Measurements from ENCODE around the gene DOCK4. TPM values are rescaled to one million over a fixed set of nuclear protein-coding genes. Genes with fewer than 3 reads are reported as not detected.
"Not testable (repeated sequence)": the region's sequence is repeated elsewhere in the genome, so short reads cannot be mapped to it uniquely, and the experiment has no call there.

Gene DOCK4
- total RNA-seq, 1 donor from 2014 or later = 51.2 TPM

DNA sequence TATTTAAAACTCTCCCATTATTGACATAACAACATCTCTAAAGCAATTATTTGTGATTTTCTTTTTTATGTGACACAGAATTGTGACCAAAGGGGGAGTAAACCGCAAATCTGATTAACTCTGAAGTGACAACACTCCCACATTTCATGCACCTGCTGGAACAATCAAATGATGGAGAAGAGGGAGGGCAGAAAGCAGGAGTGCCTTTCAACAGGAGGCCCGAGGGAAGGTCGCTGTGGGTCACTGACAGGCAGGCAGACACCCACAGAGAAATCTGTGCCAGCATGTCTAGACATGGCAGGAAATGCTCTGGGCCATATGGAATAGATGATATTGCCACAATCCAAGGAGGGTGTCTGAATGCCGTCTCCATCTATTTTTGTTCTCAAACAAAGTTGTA, 247.3 kb downstream of the DOCK4 start:
- ATAC-seq (no peak), DNase-seq (ENCODE audit: low spot score) (no peak)
- intact Hi-C loops (cut with DNase I) = no loop called here

DNA sequence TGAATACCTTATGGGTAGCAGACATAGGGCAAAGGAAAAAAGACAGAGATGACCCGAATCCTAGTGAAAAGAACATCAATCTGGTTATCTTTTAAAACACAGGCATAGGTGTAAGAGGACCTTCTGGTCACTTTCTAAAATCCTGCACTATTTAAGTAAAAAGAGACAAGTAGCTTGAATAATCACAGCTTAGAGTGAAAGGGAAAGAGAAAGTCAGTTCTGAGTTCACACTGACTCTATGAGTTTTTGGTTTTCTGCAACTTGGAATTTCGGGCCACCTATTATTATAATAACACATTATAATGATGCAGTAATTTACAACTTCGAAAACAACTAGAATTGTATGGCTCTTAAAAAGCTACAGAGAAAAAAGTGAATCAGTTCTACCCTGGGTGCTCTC, 247.8 kb downstream of the DOCK4 start:
- DNase-seq (ENCODE audit: low spot score) (no peak), ATAC-seq (no peak)
- intact Hi-C loops (cut with DNase I) = no loop called here

DNA sequence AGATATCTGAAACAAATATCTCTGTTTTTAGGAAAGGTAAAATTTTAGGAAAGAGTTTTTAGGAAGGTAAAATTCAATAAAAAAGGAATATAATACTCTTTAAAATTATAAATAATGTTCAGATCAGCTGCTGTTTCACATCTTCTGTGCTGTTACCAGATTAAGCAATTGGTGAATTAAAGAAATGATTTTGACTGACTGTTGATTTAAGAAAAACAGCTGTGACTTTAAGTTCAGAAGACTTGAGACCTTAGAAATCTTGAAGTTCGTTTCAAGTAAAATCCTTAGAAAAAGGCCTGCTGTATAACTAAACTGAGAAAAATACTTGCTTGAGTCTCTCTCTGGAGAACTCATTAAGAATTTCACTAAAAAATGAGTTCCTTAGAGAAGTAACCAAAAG, 250.6 kb downstream of the DOCK4 start:
- intact Hi-C loops (cut with DNase I) = no loop called here
- ATAC-seq (no peak), DNase-seq (ENCODE audit: low spot score) (no peak)

DNA sequence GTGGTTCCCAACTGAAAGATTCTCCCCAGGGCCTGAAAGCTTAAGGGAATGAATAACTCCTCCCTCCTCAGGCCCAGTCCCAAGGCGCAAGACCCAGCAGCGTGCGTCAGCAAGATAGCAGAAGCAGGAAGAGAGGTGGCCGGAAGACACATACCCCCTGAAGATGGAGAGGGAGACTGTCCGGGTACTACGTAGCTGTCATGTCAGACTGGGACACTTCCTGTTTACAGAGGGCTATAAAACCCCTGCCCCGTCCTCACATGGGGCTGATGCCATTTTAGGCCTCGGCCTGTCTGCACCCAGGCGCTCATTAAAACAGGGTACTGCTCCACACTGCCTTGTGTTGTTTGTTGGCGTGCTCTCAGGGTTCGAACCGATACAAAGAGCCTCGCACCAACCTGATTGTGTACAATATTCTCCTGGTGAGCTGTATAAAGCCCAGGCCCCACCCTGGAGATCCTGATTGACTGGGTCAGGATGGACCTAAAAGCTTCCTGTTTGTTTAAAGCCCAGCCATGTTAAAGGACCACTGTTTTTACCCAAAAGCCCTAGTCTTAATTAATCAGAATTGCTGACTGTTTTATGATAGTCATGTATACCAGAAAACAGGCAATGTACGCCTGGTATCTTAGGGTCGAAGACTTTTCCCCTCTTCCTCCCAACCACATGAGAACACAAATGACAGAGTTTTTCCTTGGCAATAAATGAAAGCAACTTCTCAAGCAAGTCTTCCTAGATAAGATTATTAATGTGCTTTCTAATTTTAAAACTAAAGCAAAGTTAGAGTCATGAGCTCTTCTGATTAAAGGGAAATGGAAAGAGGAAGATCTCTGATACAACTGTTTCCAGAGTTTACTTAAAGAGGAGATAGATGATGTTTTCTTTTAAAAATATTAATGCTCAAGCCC, 251.5 kb downstream of the DOCK4 start:
- intact Hi-C loops (cut with DNase I) = no loop called here
- DNase-seq (ENCODE audit: low spot score) = no peak
- peak; percentile 47 for ATAC-seq

DNA sequence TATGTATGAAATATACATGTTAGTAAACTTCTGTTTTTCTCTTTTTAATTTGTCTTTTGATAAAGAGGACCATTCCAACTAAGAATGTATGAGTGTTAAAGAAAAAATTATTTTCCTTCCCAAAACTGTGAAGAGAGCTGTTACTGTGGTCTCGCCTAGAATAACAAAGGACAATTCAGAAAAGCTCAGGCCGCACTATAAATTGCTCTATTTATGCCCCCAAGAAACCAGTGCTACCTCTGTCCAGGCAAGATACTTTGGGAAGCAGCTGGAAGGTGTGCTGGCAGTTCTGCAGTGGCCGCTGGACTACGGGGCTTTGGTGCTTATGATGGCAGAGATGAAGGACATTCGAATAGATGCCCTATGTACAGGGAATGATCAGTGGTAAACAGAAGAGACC, 252.1 kb downstream of the DOCK4 start:
- ATAC-seq = peak; percentile 29
- no peak for DNase-seq (ENCODE audit: low spot score)
- intact Hi-C loops (cut with DNase I) = no loop called here

DNA sequence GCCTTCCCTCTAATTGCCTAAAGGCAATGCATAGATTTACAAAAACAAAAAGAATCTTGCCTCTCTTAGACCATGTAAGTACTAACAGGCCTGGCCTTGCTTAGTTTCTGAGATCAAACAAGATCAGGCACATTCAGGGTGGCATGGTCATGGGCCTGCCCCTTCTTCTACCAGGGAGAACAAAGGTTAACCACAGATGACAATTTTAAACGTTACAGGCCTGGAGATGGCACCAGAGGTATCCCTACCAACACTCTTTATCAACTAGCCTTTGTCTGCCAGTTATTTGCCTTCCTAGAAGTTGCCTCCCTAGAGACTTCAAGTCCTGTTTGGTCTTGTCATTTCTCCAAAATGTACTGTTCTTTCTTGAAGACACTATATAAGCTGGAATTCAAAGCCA, 252.6 kb downstream of the DOCK4 start:
- ATAC-seq (peak; percentile 83), DNase-seq (ENCODE audit: low spot score) (no peak)
- intact Hi-C loops (cut with DNase I) = no loop called here

DNA sequence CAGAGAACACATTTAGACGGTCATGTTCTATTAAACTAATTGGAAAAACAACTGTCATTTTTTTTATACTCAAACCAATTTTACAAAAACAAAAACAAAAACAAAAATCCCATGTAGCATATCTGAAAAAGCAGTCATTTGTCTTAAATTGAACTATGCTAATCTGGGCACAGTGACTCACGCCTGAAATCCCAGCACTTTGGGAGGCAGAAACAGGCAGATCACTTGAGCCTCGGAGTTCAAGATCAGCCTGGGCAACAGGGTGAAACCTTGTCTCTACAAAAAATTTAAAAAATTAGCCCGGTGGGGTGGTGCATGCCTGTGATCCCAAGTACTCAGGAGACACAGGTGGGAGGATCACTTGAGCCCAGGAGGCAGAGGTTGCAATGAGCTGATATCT, 253.4 kb downstream of the DOCK4 start:
- DNase-seq (ENCODE audit: low spot score) (no peak), ATAC-seq (no peak)
- intact Hi-C loops (cut with DNase I) = no loop called here

DNA sequence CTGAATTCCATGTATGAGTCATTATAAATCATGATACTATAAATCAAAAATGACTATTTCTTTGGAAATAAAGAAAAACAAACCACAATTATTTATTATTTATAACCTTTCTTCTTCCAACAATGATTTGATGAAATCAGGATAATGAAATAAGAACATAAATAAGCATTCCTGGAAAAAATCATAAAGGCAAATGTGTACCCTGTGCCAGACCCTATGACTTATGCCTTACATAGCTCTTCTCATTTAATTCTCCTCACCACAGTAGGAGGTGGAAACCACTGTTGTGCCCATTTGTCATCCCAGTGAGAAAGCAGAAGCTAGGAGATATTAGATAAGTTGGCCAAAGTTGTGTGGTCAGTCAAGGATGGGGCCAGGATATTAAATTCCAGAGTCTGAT, 255.1 kb downstream of the DOCK4 start:
- intact Hi-C loops (cut with DNase I) = no loop called here
- DNase-seq (ENCODE audit: low spot score) (no peak), ATAC-seq (no peak)

DNA sequence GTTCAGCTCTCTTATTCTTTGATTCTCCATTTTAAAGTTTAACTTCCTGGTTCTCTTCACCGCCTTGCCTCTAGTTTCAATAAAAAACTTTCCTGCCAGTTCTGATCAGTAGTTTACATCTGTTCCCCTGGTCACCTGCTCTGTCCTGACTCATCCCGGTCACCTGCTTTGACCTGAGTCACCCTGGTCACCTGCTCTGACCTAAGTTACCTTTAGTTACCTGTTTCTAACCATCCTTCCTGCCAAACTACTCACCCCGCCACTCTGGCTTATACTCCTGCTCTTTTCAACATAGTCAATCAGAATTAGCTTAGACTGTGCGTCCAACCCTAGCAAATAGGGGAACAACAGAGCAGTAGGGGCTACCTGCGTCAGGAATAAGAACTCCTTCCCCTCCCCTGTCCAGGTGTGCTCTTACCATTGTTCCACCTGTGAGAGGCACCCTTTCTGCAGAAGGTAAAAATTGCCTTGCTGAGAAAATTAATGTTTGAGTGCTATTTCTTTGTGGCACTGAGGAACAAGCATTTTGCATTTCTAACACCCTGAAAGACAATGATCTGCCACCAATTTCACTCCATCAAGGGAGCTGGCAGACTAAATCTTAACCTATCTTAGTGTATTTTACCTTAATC, 263.6 kb downstream of the DOCK4 start:
- no peak for ATAC-seq
- DNase-seq (ENCODE audit: low spot score) = no peak
- intact Hi-C loops (cut with DNase I) = no loop called here

DNA sequence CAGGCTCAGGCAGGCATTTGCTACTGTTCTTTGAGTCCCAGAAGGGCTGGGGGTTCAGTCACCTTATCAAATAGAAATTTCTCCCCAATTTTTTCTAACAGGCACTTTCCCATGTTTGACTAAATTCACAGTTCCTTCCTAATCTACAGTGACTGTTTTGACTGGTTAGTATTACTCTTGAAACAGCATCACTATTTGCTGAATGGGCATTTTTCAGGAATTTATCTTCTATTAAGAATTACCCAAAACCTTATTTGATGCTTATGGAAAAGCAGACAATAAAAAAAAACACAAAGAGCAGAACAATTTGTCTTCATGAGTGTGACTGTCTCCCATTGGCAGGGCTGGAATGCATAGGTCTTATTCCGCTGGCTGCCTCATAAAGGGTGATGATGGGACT, 269.0 kb downstream of the DOCK4 start:
- intact Hi-C loops (cut with DNase I) = no loop called here
- no peak for DNase-seq (ENCODE audit: low spot score)
- ATAC-seq = no peak

DNA sequence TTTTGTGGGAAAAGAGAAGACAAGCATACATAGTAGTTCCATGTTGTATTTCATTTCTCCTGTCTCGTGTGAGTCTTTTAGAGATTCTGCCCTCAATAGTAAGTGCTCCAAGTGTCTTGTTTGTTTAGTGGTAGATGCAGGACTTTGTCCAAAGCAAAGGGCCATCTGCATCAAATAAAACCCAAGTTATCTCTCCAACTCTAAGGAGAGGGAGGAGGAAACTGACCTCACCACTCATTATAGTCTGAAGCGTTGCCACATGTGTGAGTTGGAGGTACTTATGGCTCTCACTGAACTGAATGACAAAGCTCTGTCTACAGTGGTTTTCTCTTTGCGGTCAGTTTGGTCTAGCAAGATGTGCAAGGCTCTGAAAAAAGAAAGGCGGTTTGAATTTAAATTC, 272.6 kb downstream of the DOCK4 start:
- no peak for DNase-seq (ENCODE audit: low spot score)
- intact Hi-C loops (cut with DNase I) = no loop called here
- ATAC-seq = no peak

DNA sequence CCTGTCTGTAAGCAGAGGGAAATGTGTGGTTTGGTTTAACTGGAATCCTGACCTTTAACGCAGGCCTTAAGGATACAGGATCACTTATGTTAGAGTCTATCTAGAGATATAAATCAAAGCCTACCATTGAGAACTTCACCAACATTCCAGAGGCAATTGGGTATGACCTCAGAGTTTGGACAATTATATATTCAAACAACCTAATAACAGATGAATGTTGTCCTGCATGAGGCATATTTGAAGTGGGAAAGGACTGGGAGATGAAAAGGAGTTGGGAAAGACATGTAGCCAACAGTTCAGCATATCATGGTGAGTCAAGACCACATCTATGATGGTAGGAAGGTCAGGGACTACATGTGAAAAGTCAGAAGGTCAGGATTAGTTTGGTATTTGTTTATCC, 274.2 kb downstream of the DOCK4 start:
- intact Hi-C loops (cut with DNase I) = no loop called here
- no peak for DNase-seq (ENCODE audit: low spot score)
- no peak for ATAC-seq

DNA sequence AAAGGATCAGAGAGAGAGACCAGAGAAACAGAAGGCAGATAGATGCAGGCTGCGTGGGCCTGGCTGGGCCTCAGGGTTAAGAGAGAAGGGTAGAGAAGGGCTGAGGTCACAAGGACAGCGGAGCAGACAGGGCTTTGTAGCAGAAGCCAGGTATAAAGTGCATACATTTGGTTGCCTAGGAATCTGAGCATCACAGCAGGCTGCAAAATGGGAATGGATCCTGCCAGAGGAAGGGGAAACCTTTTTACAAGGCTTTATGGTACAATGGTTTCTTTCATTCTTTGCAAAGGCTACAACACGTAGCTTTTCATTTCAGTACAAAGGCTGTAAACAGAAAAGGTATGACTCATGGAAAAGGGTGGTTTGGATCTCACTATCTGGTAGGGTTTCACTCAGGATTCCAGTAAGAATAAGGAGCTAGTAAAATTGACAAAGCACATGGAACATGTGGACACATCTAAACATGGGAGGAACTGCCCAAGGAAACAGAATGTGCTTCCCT, 275.1 kb downstream of the DOCK4 start:
- ATAC-seq = no peak
- no peak for DNase-seq (ENCODE audit: low spot score)
- intact Hi-C loops (cut with DNase I) = no loop called here

DNA sequence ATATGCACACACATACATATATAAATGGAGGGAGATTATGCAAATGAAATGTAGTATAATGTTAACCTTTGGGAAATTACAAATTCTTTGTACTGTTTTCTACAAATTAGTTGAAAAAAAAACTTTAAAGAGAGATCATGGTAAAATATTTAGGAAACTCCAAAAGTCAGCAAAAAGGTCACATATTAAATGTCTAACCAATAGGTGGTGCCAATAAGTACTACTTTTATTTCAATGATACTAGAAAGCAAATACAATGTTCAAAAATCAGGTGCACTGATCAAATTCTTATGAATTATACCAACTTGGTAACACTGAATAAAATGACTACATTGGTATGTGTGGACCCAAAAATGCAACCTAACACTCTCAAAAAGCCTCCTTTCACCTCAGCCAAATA, 276.9 kb downstream of the DOCK4 start:
- intact Hi-C loops (cut with DNase I) = no loop called here
- ATAC-seq (no peak), DNase-seq (ENCODE audit: low spot score) (no peak)

DNA sequence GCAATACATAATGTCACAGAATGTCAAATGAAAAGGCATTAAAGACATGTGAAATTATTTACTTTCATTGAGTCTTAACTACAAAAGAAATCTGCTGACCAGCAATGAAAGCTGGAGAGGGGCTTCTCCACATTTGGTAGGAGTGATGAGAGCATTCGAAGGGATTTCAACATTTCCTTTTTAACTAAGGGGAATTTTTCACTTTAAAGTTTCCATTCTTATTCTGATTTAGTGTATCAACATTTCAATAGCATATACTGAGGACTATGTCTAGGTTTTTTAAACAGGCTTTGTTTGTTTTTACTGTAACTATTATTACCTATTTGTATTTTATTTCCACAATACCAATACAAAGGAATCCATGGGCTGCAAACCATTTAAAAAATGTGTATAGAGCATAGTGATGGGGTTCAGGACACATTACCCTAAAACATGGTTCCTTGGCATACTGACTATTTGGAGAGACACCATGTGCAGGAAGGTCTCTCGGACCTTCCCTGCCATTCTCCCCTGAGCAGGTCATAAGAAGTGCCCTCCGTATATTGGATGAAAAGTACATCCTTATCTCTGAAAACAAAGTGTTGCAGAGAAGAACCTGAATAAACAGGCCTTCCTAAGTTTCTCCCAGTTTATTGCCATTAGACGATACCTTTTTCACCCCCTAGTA, 278.7 kb downstream of the DOCK4 start:
- intact Hi-C loops (cut with DNase I) = no loop called here
- DNase-seq (ENCODE audit: low spot score) = no peak
- ATAC-seq = no peak

DNA sequence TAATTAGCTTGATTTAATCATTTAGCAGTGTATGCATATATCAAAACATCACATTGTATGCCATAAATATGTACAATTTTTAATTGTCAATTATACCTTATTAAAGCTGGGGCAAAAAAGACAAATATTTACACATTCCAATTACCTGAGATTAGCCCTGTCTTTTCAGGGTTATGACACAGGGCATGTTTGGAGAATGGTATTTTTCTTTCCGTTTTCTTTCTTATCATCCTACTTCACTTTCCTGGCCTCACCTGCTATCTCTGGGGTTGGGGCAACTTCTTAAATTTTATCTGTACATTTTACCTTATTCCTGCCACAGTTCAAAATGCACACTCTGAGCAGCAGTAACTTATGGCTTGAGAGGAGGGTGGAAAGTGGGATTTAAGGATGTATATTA, 285.9 kb downstream of the DOCK4 start:
- intact Hi-C loops (cut with DNase I) = no loop called here
- DNase-seq (ENCODE audit: low spot score) (no peak), ATAC-seq (no peak)

DNA sequence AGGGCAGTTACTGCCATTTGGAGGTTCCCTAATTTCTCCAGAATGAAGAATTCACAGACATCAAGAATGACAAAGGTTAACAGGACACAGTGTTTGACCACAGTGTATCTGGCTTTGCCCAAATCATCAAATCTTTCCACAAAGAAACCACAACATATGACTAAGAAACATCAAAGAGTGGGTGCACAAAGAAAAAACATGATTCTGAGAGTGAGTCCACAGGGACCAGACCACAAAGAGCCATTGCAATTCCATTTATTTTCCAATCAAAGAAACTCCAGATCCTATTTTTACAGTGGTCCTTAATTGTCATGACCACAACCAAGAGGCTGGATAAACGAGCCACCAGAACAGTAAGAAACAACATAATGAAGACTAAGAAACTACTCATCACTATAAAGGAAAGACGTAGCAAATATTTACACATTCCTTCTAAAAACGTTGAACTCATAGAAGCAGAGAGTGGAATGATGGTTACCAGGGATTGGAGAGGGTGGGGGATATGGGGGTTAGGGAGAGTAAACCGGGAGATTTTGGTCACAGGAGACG, 286.5 kb downstream of the DOCK4 start:
- ATAC-seq = no peak
- intact Hi-C loops (cut with DNase I) = no loop called here
- no peak for DNase-seq (ENCODE audit: low spot score)

DNA sequence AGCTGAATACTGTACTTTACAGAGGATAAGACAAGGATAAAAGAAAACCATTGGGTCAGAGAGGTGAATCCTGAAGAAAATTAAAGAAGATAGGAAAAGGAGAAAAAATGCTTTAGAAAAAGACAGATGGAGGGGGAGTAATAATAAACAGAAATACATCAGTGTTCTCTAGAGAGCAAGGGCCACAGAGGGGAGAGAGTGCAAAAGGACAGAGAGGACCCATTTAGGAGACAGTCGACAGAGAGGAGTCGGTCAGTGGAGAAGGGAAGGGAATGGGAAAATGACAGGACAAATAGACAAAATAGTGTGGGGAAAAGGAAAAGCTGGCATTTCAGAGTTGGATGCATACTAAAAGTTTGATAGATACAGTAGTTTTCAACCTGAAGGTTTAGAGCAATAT, 287.0 kb downstream of the DOCK4 start:
- intact Hi-C loops (cut with DNase I) = no loop called here
- DNase-seq (ENCODE audit: low spot score) = no peak
- ATAC-seq = no peak

DNA sequence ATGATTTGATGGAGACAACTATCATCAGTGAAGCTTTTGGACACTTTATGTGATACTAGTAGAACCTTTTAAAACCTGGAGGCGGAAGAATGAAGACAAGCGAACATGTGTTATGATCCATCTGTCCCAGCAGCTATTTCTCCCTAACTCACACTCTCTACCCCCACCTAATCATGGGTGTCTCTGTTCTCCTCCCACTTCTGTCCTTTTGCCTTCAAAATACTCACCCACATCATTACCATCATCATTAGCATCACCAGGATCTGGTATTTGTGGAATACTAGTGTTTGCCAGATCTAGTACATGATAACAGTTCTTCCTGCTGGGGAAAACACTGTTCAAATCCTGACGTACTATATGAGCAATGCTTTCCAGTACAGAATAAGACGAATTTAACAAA, 287.7 kb downstream of the DOCK4 start:
- ATAC-seq (no peak), DNase-seq (ENCODE audit: low spot score) (no peak)
- intact Hi-C loops (cut with DNase I) = no loop called here

DNA sequence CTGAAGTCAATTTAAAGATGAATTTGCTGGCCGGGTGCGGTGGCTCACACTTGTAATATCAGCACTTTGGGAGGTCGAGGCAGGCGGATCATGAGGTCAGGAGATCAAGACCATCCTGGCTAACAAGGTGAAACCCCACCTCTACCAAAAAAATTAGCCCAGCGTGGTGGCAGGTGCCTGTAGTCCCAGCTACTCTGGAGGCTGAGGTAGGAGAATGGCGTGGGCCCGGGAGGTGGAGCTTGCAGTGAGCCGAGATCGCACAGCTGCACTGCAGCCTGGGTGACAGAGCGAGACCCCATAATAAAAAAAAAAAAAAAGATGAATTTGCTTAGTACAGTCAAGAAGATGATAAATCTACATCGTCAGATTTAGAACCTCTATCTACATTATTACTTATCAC, 288.8 kb downstream of the DOCK4 start:
- intact Hi-C loops (cut with DNase I); ATAC-seq; DNase-seq (ENCODE audit: low spot score): not testable (repeated sequence)

Data from sciatic nerve (tissue), 2 donors.